HG03558 (cell line): ENCODE results near the gene WWP2.
"Not testable (repeated sequence)": the region's sequence is repeated elsewhere in the genome, so short reads cannot be mapped to it uniquely, and the experiment has no call there.

Experiments used
- ATAC-seq: cut with Tn5 transposase; IDR thresholded peaks from one replicate; pipeline ENCODE4 v1.9.1; 2021; ENCODE audit warnings: moderate number of reproducible peaks; ENCODE audit not compliant: unreplicated experiment; ENCODE audit errors: extremely low read depth

Gene WWP2

GRCh38 chr16:69968125-69968524 lies 206.0 kb downstream of the WWP2 start:
- not testable (repeated sequence) for ATAC-seq

- ATAC-seq, result not testable (repeated sequence)
Observed at GRCh38 chr16:69969657-69970056, 207.5 kb downstream of the WWP2 start.

GRCh38 chr16:69972120-69972519 lies 210.0 kb downstream of the WWP2 start:
- ATAC-seq, result not testable (repeated sequence)

- ATAC-seq, result not testable (repeated sequence)
Observed at GRCh38 chr16:69972935-69973334, 210.8 kb downstream of the WWP2 start.

GRCh38 chr16:69985196-69985595 lies 223.1 kb downstream of the WWP2 start:
- ATAC-seq, result not testable (repeated sequence)
